Iris pigment epithelial cell (primary cell): ENCODE data around the gene OR1M1.

Experiments used
- DNase-seq: peaks from one replicate; pipeline ENCODE4 v3.0.0-alpha.2; 2011; ENCODE audit warnings: low read depth

OR1M1 gene

DNA sequence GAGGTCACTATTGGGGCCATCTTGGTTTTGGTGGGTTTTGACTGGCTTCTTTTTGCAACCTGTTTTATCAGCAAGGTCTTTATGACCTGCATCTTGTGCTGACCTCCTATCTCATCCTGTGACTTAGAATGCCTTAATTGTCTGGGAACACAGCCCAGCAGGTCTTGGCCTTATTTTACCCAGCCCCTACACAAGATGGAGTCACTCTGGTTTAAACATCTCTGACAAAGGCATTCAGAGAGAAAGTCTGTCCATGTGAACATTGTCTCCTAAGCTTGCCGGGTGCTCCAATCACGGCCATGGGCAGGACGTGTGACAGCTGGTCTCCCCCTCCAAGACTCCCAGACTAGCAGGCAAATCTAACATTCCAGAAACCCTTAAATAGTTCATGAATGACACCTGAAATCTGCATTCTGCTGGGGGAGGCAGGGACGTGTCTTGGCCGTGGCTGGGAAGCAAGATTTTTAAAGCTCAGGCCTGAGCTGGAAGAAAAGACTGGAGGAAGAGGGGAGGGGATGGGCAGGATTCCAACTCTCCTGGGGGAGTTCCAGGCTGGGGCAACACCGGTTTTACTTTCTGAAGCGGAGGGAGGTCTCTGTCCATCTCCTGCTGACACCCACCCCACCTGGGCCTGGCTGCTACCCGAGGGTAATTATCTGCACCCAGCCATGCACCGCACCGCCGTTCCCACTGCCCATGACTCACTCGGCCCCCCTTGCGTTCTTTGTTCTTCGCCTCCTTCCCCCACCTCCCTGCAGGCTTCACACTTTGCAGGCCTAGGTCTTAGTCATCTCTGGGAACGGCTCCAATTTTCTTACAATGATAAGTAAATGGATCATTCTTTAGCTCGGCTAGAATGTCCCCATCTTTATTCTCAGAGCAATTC is 11.6 kb upstream of the OR1M1 start:
- peak; percentile 98 for DNase-seq

DNA sequence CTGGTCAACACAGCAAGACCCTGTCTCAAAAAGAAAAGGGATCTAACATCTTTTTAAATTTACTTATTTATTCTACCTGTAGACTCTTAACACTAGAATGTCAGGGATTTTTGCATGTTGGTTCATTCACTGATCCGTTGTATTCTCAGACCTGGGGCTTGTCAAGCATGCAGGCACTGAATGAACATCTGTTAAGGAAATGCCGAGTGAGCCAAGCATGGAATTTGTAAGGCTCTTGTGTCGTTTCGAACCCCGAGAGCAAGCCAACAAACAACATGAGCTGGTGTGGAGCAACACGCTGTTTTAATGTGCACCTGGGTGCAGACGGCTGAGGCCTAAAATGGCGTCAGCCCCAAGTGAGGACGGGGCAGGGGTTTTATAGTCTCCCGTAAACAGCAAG is 10.0 kb upstream of the OR1M1 start:
- no peak for DNase-seq

DNA sequence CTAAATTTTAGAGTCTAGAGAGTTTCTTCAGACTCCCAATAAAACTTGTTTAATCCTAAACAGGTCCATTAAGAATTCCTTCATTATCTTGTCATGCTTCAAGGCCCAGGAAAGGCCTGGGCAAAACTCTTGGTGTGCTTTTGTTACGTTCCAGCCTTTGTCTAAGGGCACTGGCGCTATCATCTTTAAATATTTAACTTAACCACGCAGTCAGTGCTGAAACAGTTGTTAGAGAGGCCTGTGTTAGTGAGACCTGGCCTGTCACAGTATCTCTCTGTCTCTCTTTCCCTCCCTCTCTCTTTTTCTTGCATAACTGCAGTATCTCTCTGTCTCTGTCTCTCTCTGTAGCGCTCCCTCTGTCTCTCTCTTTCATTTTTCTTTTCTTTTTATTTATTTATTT is 8.2 kb upstream of the OR1M1 start:
- DNase-seq = no peak

DNA sequence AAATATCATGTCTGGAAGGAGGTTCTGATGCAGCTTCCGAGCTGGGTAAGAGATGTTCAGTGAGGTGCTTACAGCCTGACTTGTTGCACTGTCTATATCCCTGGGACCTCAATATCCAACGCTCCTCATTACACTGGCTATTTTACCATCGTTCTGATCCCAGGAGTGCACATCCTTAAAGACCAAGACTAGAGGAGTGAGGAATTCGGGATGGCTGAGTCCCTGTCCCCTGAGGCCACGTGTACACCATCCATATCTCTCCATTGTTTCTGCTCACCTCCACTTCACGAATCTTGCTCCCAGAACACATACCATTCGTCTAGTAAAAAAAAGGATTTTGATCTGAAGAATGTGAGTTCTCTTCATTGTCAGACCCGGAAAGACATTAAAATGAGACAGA is 20.5 kb downstream of the OR1M1 start, which contains the start of gene OR7G2:
TSS of gene OR7G2 (minus strand) at position 101 of the 400 bp plus-strand sequence. CDS start 4,232 bp downstream, outside the sequence.
- no peak for DNase-seq

DNA sequence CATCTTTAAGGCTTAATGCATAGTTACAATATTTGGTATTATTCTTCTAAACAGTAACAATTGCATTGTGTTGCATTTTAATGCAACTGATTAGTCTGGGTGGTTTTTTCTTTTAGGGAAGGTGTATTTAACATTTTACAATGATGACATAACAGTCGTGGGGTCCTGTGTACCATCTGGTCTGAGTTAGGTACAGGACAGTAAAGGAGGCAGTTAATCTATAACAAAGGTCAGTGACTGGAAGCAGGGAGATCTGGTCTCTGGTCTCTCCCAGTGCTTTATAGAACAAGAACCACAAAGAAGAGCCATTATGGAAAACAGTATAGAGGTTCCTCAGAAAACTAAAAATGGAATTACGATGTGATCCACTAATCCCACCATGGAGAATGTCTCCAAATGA is 23.1 kb downstream of the OR1M1 start:
- no peak for DNase-seq

DNA sequence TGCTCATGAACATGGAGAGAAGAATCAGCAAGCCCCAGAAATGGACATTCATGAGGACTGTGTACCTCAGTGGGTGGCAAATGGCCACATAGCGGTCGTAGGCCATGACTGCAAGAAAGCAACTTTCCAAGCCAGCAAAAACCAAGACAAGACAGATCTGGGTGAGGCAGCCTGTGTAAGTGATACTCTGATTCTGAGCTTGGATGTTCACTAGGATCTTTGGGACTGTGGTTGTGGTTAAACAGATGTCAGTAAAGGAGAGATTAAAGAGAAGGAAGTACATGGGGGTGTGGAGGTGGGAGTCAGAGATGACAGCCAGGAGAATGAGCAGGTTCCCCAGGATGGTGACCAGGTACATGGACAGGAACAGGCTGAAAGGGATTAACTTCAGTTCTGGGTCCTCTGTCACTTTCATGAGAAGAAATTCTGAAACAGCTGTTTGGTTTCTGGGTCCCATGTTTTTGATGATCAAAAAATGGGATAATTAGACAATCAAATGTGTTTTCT is 28.5 kb downstream of the OR1M1 start, which contains the start of gene OR7G1:
TSS of gene OR7G1 (minus strand) at position 457 of the 507 bp plus-strand sequence. CDS start at position 457, 0 bp downstream.
- DNase-seq = no peak

DNA sequence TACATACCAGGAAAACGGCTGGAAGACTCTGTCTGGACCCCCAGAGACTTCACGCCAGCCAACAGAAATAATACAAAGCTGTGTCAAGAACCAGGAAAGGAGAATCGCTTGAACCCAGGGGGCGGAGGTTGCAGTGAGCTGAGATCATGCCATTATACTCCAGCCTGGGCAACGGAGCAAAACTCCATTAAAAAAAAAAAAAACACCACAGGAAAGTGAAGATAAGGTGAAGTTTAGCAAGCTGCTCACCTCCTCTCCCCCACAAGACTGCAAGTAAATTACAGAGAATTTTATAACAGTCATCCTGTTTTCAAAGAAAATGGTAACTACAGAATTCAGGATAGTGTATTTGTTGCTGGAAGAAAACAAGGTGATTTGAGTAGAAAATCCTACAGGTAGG is 29.7 kb downstream of the OR1M1 start:
- DNase-seq = no peak

DNA sequence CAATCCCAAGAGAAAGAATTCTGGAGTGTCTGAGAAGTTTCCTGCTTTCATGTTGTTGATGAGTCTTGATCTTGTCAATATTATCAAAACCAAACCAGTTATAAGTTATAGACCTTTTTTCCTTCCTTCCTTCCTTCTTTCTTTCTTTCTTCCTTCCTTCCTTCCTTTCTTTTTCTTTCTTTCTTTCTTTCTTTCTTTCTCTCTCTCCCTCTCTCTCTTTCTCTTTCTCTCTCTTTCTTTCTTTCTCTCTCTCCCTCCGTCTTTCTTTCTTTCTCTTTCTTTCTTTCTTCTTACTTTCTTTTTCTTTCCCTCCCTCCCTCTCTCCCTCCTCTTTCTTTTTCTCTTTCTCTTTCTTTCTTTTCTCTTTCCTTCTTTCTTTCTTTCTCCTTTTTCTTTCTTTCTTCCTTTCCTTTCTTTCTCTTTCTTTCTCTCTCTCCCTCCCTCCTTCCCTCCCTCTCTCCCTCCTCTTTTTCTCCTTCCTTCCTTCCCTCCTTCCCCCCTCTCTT is 40.1 kb downstream of the OR1M1 start, which contains the start of gene OR7G3:
TSS of gene OR7G3 (minus strand) at position 51 of the 506 bp plus-strand sequence. CDS start at position 51, 0 bp downstream.
- no peak for DNase-seq

DNA sequence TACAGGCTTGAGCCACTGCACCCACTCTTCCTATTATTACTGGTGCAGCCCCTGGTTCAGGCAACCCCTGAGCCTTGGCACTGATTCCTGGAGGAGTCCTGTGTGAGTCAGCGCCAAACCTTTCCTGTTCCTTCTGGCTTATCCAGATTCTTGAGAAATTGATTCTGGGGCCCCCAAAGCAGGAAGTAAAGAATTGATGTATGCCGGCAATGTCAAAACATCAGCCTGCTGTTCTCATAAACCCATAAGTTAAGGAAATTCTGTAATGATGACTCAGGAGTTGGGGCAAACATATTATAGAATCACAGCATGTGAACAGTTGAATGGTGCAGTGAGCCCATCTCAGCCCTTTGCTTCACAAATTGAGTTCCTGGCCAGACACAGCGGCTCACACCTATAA is 41.3 kb downstream of the OR1M1 start:
- peak; percentile 80 for DNase-seq

DNA sequence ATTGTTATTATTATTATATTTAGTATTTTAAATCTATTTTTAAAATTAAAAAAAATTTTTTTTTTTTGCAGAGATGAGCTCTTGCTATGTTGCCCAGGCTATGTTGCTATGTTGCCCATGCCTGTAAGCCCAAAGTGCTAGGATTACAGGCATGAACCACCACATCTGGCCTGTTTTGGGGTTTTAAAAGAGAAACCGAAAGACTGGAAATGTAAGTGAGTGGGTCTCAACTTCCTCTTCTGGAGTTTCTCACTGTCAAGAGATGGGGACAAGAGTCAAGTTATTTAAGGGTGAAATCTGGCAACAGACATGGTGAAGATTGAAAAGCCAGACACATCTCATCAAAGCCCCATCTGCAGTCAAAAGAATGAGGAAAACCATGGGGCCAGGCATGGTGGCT is 44.1 kb downstream of the OR1M1 start:
- DNase-seq = no peak

DNA sequence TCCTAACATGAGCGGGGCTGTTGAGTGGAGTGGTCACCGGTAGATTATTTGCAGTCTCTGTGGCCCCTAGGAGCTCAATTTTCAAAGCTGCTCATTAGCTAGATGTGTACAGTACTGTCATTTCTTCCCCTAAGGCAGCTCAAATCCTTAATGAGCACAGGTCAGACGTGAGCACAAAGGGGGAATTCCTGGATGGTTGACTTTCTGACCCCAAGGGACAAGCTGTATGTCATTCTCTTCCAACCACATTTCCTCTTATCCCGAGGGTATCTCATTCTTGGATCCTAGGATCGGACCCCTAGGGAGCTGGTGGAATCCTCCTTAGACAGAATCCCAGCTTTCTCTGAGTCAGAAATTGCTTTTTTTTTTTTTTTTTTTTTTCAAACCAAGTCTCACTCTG is 45.6 kb downstream of the OR1M1 start:
- DNase-seq = no peak

DNA sequence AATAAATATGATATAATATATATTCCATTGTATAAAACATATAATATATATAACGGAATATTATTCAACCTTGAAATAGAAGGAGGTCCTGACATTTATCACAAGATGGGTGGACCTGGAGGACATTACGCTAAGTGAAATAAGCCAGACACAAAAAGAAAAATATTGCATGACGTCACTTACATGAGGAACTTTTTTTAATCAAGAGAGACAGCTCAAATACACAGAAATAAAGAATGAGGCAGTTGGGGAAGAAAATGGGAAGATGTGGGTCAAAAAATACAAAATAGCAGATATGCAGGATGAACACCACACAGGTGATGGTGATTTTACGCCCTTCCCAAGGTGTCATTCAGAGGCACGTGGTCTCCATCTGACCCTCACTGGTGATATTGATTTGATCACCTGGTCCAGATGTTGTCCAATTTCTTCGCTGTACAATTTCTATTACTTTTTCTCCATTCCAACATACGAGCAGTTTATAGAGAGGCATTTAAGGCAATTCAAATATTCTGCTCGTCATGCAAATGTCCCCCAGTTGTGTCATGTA is 52.8 kb downstream of the OR1M1 start:
- no peak for DNase-seq

DNA sequence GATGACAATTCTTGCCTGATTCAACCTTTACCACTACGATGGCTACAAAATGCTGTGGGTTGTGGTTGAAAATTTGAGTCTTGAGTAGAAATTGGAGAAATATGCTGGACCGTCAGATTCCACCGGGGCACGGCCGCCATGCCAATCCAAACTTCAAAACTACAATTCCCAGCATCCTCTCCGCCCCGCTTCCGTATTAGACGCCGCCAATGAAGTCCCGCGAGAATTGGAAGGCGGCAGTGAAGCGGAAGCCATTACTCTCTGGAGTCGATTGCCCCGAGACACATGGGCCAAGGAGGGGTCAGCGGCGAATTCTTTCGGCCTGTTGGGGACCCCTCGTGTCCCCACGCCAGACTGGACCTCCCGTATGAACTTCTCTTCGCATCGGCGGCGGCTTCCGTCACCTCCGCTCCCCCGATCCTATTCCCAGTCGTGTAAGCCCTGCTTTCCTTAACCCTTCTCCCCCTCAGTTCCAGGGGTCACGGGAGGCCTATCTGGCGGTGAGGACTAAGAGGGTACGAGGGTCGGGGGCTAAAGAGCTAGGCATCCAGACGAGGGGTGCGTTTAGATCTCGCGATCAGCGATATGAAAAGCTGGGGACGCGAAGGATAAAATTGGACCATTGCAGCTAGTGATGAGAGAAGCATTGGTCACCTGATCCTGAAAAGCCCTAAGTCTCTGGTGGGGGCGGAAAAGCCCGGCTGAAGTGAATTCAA is 53.5 kb downstream of the OR1M1 start, which contains the start of gene ZNF317:
TSS of gene ZNF317 (plus strand) at position 239 of the 716 bp plus-strand sequence. CDS start 15,620 bp downstream, outside the sequence.
- DNase-seq = peak; percentile 89

DNA sequence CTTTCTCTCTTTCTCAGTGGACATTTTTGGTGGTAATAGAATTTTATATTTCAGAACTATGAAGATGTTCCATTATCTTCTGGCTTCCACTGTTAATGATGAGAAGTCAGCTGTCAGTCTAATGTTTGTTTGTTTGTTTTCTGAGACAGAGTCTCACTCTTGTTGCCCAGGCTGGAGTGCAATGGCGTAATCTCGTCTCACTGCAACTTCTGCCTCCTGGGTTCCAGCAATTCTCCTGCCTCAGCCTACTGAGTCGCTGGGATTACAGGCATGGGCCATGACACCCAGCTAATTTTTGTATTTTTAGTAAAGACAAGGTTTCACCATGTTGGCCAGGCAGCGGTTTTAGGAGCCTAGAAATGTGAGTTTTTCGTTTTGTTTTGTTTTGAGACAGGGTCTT is 58.1 kb downstream of the OR1M1 start:
- DNase-seq = no peak
